Measurements from ENCODE around the gene KRTAP5-9.

- TF ChIP-seq EZH2 (IDR thresholded peaks at IDR 0.05; ENCODE audit: insufficient read depth, low read length) (no peak), CTCF (IDR thresholded peaks at IDR 0.05; ENCODE audit: insufficient read depth, low read depth, low read length) (no peak)
These were observed 3.5 kb upstream of the KRTAP5-9 start for GRCh38 chr11:71544525-71545214.

Data from astrocyte (in vitro differentiated cells and primary cell).